Measurements from ENCODE around the gene HLA-DMA.

HLA-DMA gene

DNA sequence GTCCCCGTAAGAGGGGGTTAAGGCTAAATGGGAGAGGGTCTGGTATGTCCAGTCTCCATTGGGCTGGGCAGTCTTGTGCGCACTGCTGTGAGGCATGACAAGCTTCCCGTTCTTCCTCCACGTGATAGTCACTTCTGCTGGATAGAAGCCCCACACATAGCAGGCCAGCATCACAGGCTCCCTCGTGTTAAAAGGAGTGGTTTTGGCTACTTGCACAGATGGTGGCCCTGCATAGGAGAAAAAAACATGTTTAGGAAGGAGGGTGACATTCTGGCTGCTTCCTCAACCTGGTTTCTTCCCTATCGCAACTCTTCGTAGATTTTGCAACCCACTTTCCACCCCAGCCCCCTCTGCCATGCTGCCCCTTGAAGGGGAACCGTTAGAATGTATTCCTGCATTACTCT is 15.7 kb downstream of the HLA-DMA start:
- Histone ChIP-seq H3K9me3 (ENCODE audit: control insufficient read depth, insufficient read depth, low read length) (no peaks in the 10 kb centered on the region), H3K9ac (ENCODE audit: low read depth, low read length) (no peak overlapping the region), H3K4me1 (ENCODE audit: insufficient read depth, low read length) (no peaks in the 10 kb centered on the region), H3K36me3 (ENCODE audit: insufficient read depth, low read length) (no peaks in the 10 kb centered on the region; the same call in 1 of the 2 replicates)

DNA sequence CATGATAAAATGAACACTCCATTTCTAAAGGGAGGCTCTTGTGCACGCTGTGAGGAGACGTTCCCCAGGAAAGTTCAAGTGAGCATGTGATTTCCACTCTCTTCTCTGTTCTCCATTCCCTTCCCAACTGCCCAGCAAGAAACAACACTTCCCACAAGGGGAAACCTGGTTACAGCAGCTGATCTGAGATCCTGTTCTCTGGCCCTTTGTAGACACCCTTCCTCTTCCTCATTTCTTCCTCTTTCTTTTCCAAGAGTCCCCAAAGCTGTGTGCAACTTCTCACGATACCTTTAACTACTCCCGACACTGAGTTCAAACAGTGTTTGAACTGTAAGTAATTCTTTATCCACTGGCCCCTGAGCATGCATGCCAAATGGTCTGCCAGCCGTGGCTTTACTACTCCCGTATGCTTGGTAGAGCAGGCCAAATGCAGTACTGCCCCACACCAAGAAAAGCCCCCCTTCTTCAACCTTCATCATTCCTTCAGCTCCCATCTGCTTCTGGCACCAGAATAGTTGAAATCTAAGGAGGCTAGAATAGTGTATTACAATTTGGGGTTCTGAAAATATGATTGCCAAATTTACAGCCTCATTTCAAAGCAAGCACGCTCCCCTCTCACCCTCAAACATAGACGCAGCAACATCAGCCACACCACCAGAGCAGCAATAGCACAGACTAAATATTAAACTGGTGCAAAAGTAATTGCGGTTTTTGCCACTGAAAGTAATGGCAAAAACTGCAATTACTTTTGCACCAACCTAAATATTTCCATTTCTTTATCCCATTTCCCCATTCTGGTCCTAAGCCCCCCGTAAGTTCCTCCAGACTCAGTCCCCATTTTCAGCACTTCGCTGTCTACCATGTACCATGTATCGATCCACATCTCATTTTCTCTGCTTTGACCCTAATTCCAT is 16.4 kb downstream of the HLA-DMA start:
- Histone ChIP-seq H3K36me3 (ENCODE audit: insufficient read depth, low read length) (no peaks in the 10 kb centered on the region; the same call in 1 of the 2 replicates), H3K9ac (ENCODE audit: low read depth, low read length) (no peak overlapping the region), H3K4me1 (ENCODE audit: insufficient read depth, low read length) (no peaks in the 10 kb centered on the region), H3K9me3 (ENCODE audit: control insufficient read depth, insufficient read depth, low read length) (no peaks in the 10 kb centered on the region)

GRCh38 chr6:32935551-32936238 is 17.2 kb downstream of the HLA-DMA start:
- Histone ChIP-seq H3K9ac (ENCODE audit: low read depth, low read length) (no peak overlapping the region), H3K4me1 (ENCODE audit: insufficient read depth, low read length) (no peaks in the 10 kb centered on the region), H3K36me3 (ENCODE audit: insufficient read depth, low read length) (no peaks in the 10 kb centered on the region; the same call in 1 of the 2 replicates), H3K9me3 (ENCODE audit: control insufficient read depth, insufficient read depth, low read length) (no peaks in the 10 kb centered on the region)

DNA sequence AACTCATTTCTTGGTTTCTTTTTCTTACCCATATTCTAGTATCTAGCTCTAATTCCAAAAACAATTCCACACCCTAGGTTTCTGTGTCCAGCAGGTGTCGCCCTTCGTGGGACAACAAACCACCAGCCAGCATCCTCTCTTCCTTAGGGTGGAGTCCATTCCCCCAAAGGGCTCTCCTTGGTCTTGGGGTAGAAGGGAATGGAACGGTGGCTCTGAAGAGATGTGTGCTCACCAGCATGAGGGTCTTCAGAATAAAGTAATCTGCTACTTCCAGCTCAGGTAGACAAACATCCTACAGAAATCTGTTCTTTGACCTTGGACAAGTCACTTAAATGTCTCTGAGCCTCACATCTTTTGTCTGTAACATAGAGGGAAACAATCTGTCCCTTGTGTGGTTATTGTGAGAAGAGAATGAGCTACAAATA is 19.2 kb downstream of the HLA-DMA start:
- H3K4me1 ChIP-seq (ENCODE audit: insufficient read depth, low read length): no peaks in the 10 kb centered on the region
- no peaks in the 10 kb centered on the region for H3K9me3 ChIP-seq (ENCODE audit: control insufficient read depth, insufficient read depth, low read length)
- H3K36me3 ChIP-seq (ENCODE audit: insufficient read depth, low read length): no peaks in the 10 kb centered on the region; the same call in 1 of the 2 replicates
- no peak overlapping the region for H3K9ac ChIP-seq (ENCODE audit: low read depth, low read length)

DNA sequence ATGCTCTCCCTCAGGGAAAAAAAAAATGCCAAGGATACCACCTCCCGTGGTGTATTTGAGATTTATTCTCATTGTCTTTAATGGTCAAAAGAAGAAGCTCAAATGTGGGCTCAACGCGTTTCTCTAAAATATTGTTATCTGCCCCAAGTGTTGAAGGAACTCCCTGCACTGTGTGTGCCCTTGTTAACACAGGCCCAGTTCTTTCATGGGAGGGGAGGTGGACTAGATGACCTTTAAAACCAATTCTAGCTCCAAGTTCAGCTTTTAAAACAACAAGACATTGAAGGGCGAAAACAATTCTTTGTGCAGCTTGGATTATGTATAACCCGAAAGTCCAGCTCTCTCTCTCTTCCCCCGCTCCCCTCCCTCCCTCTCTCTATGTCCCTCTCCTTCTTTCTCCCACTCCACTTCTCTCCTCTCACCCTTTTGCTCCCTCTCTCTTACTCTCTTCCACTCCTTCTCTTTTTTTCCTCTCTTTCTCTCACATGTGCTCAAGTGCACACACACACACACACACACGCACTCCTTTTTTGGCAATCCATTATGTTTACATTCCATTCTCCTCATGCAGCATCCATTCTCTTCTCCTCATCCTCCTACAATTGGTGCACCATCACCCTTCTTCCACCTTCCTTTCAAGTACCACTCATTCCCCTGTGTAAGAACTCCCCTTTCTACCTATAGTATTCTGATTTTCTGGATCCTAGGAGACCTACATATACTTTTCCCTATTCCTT is 20.6 kb downstream of the HLA-DMA start:
- no peaks in the 10 kb centered on the region for H3K4me1 ChIP-seq (ENCODE audit: insufficient read depth, low read length)
- H3K9me3 ChIP-seq (ENCODE audit: control insufficient read depth, insufficient read depth, low read length): no peaks in the 10 kb centered on the region
- no peaks in the 10 kb centered on the region; the same call in 1 of the 2 replicates for H3K36me3 ChIP-seq (ENCODE audit: insufficient read depth, low read length)
- no peak overlapping the region for H3K9ac ChIP-seq (ENCODE audit: low read depth, low read length)

GRCh38 chr6:32931211-32931610 is 21.7 kb downstream of the HLA-DMA start:
- H3K4me1 ChIP-seq (ENCODE audit: insufficient read depth, low read length): no peaks in the 10 kb centered on the region
- H3K9ac ChIP-seq (ENCODE audit: low read depth, low read length): no peak overlapping the region
- no peaks in the 10 kb centered on the region for H3K9me3 ChIP-seq (ENCODE audit: control insufficient read depth, insufficient read depth, low read length)
- H3K36me3 ChIP-seq (ENCODE audit: insufficient read depth, low read length): no peaks in the 10 kb centered on the region

GRCh38 chr6:32922083-32922482 is 30.8 kb downstream of the HLA-DMA start:
- Histone ChIP-seq H3K36me3 (ENCODE audit: insufficient read depth, low read length) (no peaks in the 10 kb centered on the region), H3K9ac (ENCODE audit: low read depth, low read length) (no peak overlapping the region), H3K9me3 (ENCODE audit: control insufficient read depth, insufficient read depth, low read length) (no peaks in the 10 kb centered on the region), H3K4me1 (ENCODE audit: insufficient read depth, low read length) (no peaks in the 10 kb centered on the region)

- Histone ChIP-seq H3K9ac (ENCODE audit: low read depth, low read length) (no peak overlapping the region), H3K36me3 (ENCODE audit: insufficient read depth, low read length) (no peaks in the 10 kb centered on the region), H3K4me1 (ENCODE audit: insufficient read depth, low read length) (no peaks in the 10 kb centered on the region)
Measured at GRCh38 chr6:32920715-32921114, 32.2 kb downstream of the HLA-DMA start.

DNA sequence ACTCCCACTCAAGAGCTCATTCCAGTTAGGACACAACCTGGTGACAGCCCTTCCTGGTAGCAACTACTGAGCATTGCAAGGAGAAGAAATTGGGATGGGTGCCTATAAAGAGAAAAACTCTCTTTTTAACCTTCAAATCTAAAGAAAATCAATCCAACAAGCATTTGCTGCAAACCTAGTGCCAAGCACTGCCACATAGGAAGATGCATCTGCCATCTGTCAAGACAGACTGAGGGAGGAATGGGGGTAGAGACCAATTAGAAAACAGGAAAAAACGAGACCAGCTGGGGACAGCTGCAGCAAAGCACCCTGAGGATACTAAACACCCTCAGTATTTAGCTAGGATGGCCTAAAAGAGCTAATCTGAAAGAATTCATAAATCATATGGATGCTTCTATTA is 39.9 kb downstream of the HLA-DMA start:
- H3K9ac ChIP-seq (ENCODE audit: low read depth, low read length): no peak overlapping the region
- H3K36me3 ChIP-seq (ENCODE audit: insufficient read depth, low read length): no peaks in the 10 kb centered on the region
- H3K4me1 ChIP-seq (ENCODE audit: insufficient read depth, low read length): no peaks in the 10 kb centered on the region
- no peaks in the 10 kb centered on the region for H3K9me3 ChIP-seq (ENCODE audit: control insufficient read depth, insufficient read depth, low read length)

More at GRCh38 chr6:32920715-32921114, 32.2 kb downstream of the HLA-DMA start:
- H3K9me3 ChIP-seq (ENCODE audit: control insufficient read depth, insufficient read depth, low read length): no peaks in the 10 kb centered on the region

- Histone ChIP-seq H3K9me3 (ENCODE audit: control insufficient read depth, insufficient read depth, low read length) (no peaks in the 10 kb centered on the region), H3K9ac (ENCODE audit: low read depth, low read length) (no peak overlapping the region), H3K4me1 (ENCODE audit: insufficient read depth, low read length) (no peaks in the 10 kb centered on the region), H3K36me3 (ENCODE audit: insufficient read depth, low read length) (no peaks in the 10 kb centered on the region)
Measured at GRCh38 chr6:32908897-32909296, 44.0 kb downstream of the HLA-DMA start.

- Histone ChIP-seq H3K36me3 (ENCODE audit: insufficient read depth, low read length) (no peaks in the 10 kb centered on the region), H3K9me3 (ENCODE audit: control insufficient read depth, insufficient read depth, low read length) (no peaks in the 10 kb centered on the region), H3K9ac (ENCODE audit: low read depth, low read length) (no peak overlapping the region), H3K4me1 (ENCODE audit: insufficient read depth, low read length) (no peaks in the 10 kb centered on the region)
Measured at GRCh38 chr6:32906539-32906938, 46.4 kb downstream of the HLA-DMA start.

GRCh38 chr6:32905078-32905477 is 47.8 kb downstream of the HLA-DMA start:
- Histone ChIP-seq H3K36me3 (ENCODE audit: insufficient read depth, low read length) (no peaks in the 10 kb centered on the region), H3K9ac (ENCODE audit: low read depth, low read length) (no peak overlapping the region), H3K4me1 (ENCODE audit: insufficient read depth, low read length) (no peaks in the 10 kb centered on the region), H3K9me3 (ENCODE audit: control insufficient read depth, insufficient read depth, low read length) (no peaks in the 10 kb centered on the region)

- no peaks in the 10 kb centered on the region for H3K36me3 ChIP-seq (ENCODE audit: insufficient read depth, low read length)
- H3K4me1 ChIP-seq (ENCODE audit: insufficient read depth, low read length): no peaks in the 10 kb centered on the region
- no peak overlapping the region for H3K9ac ChIP-seq (ENCODE audit: low read depth, low read length)
- no peaks in the 10 kb centered on the region for H3K9me3 ChIP-seq (ENCODE audit: control insufficient read depth, insufficient read depth, low read length)
Measured at GRCh38 chr6:32903952-32904351, 48.9 kb downstream of the HLA-DMA start.
